B cell (primary cell): ENCODE measurements around the gene PLEKHJ1. TPM values are rescaled to one million over a fixed set of nuclear protein-coding genes. Genes with fewer than 3 reads are reported as not detected.

ENCODE experiments used
- ATAC-seq: fragments of 200-7000 bp; cut with Tn5 transposase; one replicate; pipeline ENCODE4 v1.10.0; 2021; ENCODE audit warnings: low read depth, mild to moderate bottlenecking, moderate number of reproducible peaks, moderate library complexity
- CTCF ChIA-PET: fragments of 350-600 bp; sonication (Branson Sonifier 250); formaldehyde crosslinking; loops from one replicate; lab custom pipeline; 2021; ENCODE audit warnings: antibody characterized with exemption, inconsistent platforms; lab: Charles Lee
- POLR2A ChIA-PET: fragments of 350-600 bp; sonication (Branson Sonifier 250); formaldehyde crosslinking; loops from one replicate; lab custom pipeline; 2021; ENCODE audit warnings: antibody characterized with exemption; lab: Charles Lee
- DNase-seq: peaks from one replicate; pipeline ENCODE4 v3.0.0; 2013
- H2AFZ ChIP-seq: 2 replicates; pipeline ENCODE4 v1.6.1; 2012; ENCODE audit warnings: mild to moderate bottlenecking, low read depth, low read length; ENCODE audit not compliant: insufficient read depth, poor library complexity, severe bottlenecking
- H3K27ac ChIP-seq, 2 donors: 1 replicate in 1 of 2; 2 replicates in 1 of 2; pipeline ENCODE4 v1.5.1; 2012 to 2013; ENCODE audit warnings: low read length in 2 of 2, mild to moderate bottlenecking in 2 of 2, moderate library complexity in 1 of 2
- H3K27me3 ChIP-seq, 4 experiments: fragments of 200-600 bp in 1 of 4; sonication (generic) in 1 of 4; replicated peaks in 1 of 4; 1 replicate in 2 of 4; 2 replicates in 2 of 4; pipeline versions ENCODE4 v1.6.1 to v1.7.0; 2013 to 2016; ENCODE audit warnings: low read length in 3 of 4, mild to moderate bottlenecking in 2 of 4, mixed read lengths in 1 of 4, moderate library complexity in 1 of 4; ENCODE audit not compliant: insufficient read depth in 4 of 4, control insufficient read depth in 3 of 4; ENCODE audit errors: control extremely low read depth in 1 of 4
- H3K36me3 ChIP-seq, 2 experiments: replicated peaks in 1 of 2; 1 replicate in 1 of 2; 2 replicates in 1 of 2; pipeline versions ENCODE4 v1.6.1 to v1.7.1; 2013; ENCODE audit warnings: low read length in 1 of 2; ENCODE audit not compliant: insufficient read depth in 2 of 2, control insufficient read depth in 1 of 2; ENCODE audit errors: control extremely low read depth in 1 of 2, extremely low read depth in 1 of 2
- H3K4me1 ChIP-seq, 2 donors: fragments of 200-600 bp in 1 of 2; sonication (generic) in 1 of 2; 1 replicate in 1 of 2; 2 replicates in 1 of 2; pipeline versions ENCODE4 v1.5.1 to v1.6.1; 2013 to 2017; ENCODE audit warnings: low read length in 2 of 2; ENCODE audit not compliant: control insufficient read depth in 2 of 2, insufficient read depth in 2 of 2
- H3K4me2 ChIP-seq: replicated peaks from 2 replicates; pipeline ENCODE3; 2012; ENCODE audit warnings: mild to moderate bottlenecking, low read depth, low read length; ENCODE audit not compliant: poor library complexity, severe bottlenecking
- H3K4me3 ChIP-seq, 5 experiments: fragments of 200-600 bp in 1 of 5; sonication (generic) in 1 of 5; 1 replicate in 3 of 5; 2 replicates in 2 of 5; pipeline versions ENCODE4 v1.5.1 to v1.7.0; 2011 to 2016; ENCODE audit warnings: low read length in 4 of 5, mild to moderate bottlenecking in 4 of 5, low read depth in 2 of 5, control low read depth in 1 of 5, moderate library complexity in 1 of 5; ENCODE audit not compliant: insufficient read depth in 1 of 5; ENCODE audit errors: control extremely low read depth in 1 of 5, extremely low read depth in 1 of 5
- H3K79me2 ChIP-seq: fragments of 200-600 bp; sonication (generic); one replicate; pipeline ENCODE4 v1.6.0; 2016; ENCODE audit warnings: low read length; ENCODE audit not compliant: control insufficient read depth, insufficient read depth
- H3K9ac ChIP-seq: fragments of 200-600 bp; sonication (generic); 2 replicates; pipeline ENCODE4 v1.6.1; 2017; ENCODE audit warnings: mild to moderate bottlenecking, low read length, moderate library complexity
- H3K9me3 ChIP-seq, 3 donors: one replicate each; pipeline versions ENCODE4 v1.6.1 to v1.7.1; 2013; ENCODE audit warnings: low read length in 2 of 3; ENCODE audit not compliant: control insufficient read depth in 2 of 3, insufficient read depth in 1 of 3; ENCODE audit errors: control extremely low read depth in 1 of 3
- H4K20me1 ChIP-seq: 2 replicates; pipeline ENCODE4 v1.6.0; 2012; ENCODE audit warnings: mild to moderate bottlenecking, low read length; ENCODE audit not compliant: insufficient read depth, control insufficient read depth, poor library complexity, severe bottlenecking
- H3K27ac Mint-ChIP-seq: one replicate; pipeline ENCODE4 v1.8.0; 2021; ENCODE audit warnings: mixed read lengths
- H3K27me3 Mint-ChIP-seq: one replicate; pipeline ENCODE4 v1.8.0; 2021; ENCODE audit warnings: mixed read lengths
- H3K4me1 Mint-ChIP-seq: one replicate; pipeline ENCODE4 v1.8.0; 2021; ENCODE audit warnings: mixed read lengths
- H3K4me3 Mint-ChIP-seq: one replicate; pipeline ENCODE4 v1.8.0; 2021; ENCODE audit warnings: mixed read lengths
- H3K9me3 Mint-ChIP-seq: one replicate; pipeline ENCODE4 v1.8.0; 2022; ENCODE audit warnings: mixed read lengths; ENCODE audit not compliant: insufficient read depth
- CTCF ChIP-seq: fragments of 200-600 bp; IDR thresholded peaks from one replicate; pipeline ENCODE4 v1.8.0; 2022; ENCODE audit warnings: antibody characterized with exemption, mild to moderate bottlenecking
- EZH2 ChIP-seq: IDR thresholded peaks from 2 replicates; pipeline ENCODE4 v1.6.1; 2012; ENCODE audit warnings: borderline replicate concordance, low read depth, mild to moderate bottlenecking, moderate library complexity, low read length; ENCODE audit not compliant: insufficient read depth, poor library complexity, severe bottlenecking
- WGBS: methylation state at CpG from one replicate; pipeline ENCODE4 v1.1.5; 2013; ENCODE audit warnings: missing lambda C conversion rate; ENCODE audit not compliant: insufficient coverage; 5-methylcytosine and 5-hydroxymethylcytosine counted together
- intact Hi-C: fragments of 100-400 bp; cut with micrococcal nuclease; formaldehyde crosslinking; loops from one replicate; pipeline ENCODE4 v1.10.0; 2022
- polyA plus RNA-seq: library from polyadenylated mRNA; depleted of rRNA; stranded (reverse); fragments of >200 nt; gene quantifications from 2 replicates; pipeline ENCODE4 v1.2.3, GENCODE V29; 2012
- total RNA-seq, 2 donors: library from RNA; stranded (reverse); fragments of 120-200 nt in 1 of 2; gene quantifications; 1 replicate in 1 of 2; 2 replicates in 1 of 2; pipeline versions ENCODE4 v1.2.3 to v1.2.4, GENCODE V29; 2013 to 2022

Gene PLEKHJ1
- total and polyA plus RNA-seq, 2 donors (not counting 1 experiment from before 2014, with no cell fraction given), result 86.7 to 117 TPM

DNA sequence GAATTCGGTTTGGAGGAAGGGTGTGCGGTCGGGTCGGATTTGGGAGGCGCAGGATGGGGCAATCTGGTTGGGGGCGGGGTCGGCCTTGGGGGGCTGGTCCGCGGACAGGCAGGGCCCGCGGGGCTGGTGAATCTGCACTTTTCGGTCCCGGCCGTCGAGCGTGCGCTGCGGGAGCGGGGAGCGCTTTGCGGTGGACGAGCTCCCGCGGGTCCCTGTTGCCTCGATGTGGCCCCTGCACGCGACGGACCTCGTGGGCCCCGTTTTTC lies 34.0 kb upstream of the PLEKHJ1 start:
- H3K4me1 Mint-ChIP-seq, result peaks cover 53% of the 10 kb centered on the region
- H3K27me3 Mint-ChIP-seq, result no peaks in the 10 kb centered on the region
- Histone ChIP-seq H3K79me2 (peaks cover 75% of the 10 kb centered on the region), H3K4me1 (peaks cover 54 to 64% of the 10 kb centered on the region in 2 donors), H3K27me3 (no peaks in the 10 kb centered on the region), H3K36me3 (peaks cover 0 to 30% of the 10 kb centered on the region in 2 experiments), H3K9me3 (no peaks in the 10 kb centered on the region), H3K4me3 (peak overlapping the region; percentile 59 to 100 (median 99)), H2AFZ (no peak overlapping the region), H3K27ac (peak overlapping the region; percentile 79 to 94), H3K4me2 (peak overlapping the region; percentile 99), H3K9ac (peak overlapping the region; percentile 99), H4K20me1 (peaks cover 57% of the 10 kb centered on the region)
- peak overlapping the region; percentile 97 for H3K27ac Mint-ChIP-seq
- peak; percentile 62 for DNase-seq
- no peak for TF ChIP-seq CTCF
- TF ChIP-seq EZH2, result no peak
- CTCF ChIA-PET, result interaction anchor here (0.6 to 7.5 kb wide), 7 partner anchors 10 to 98 kb away, joined by 3 to 66 read pairs (median 5); partner anchors contain the start of gene JSRP1
- no peaks in the 10 kb centered on the region for H3K9me3 Mint-ChIP-seq
- 0% methylated on average over 30 of the region's 30 CpGs for WGBS
- POLR2A ChIA-PET, result interaction anchor here (0.5 to 10.8 kb wide), 12 partner anchors 8 to 354 kb away, joined by 3 to 134 read pairs (median 4); partner anchors contain the start of genes GADD45B, JSRP1, PLEKHJ1 and SF3A2
- H3K4me3 Mint-ChIP-seq, result peak overlapping the region; percentile 89
- intact Hi-C loops, result loop anchor here (10.0 kb wide), 1 partner anchor 205 kb away; the partner anchor contains the start of gene GADD45B
- no peak for ATAC-seq
